HepG2 (cell line): ENCODE measurements around the gene BLVRB. TPM values are rescaled to one million over a fixed set of nuclear protein-coding genes. Genes with fewer than 3 reads are reported as not detected.

Experiments
- AKAP8 ChIP-seq: sonication (generic); formaldehyde crosslinking; IDR thresholded peaks from 2 replicates; pipeline ENCODE4 v1.5.1; 2020; ENCODE audit warnings: mild to moderate bottlenecking, missing genetic modification reagents
- HDAC2 ChIP-seq: sonication (generic); formaldehyde crosslinking; IDR thresholded peaks from 2 replicates; pipeline ENCODE4 v1.4.0; 2020; ENCODE audit warnings: missing genetic modification reagents
- PCBP2 ChIP-seq: fragments of 200-400 bp; formaldehyde crosslinking; optimal IDR thresholded peaks from 2 replicates; pipeline ENCODE3; 2018; ENCODE audit warnings: low read length, low read depth; ENCODE audit not compliant: poor library complexity, severe bottlenecking
- RXRA ChIP-seq: sonication (generic); formaldehyde crosslinking; IDR thresholded peaks from 2 replicates; pipeline ENCODE4 v1.5.1; 2020; ENCODE audit warnings: missing genetic modification reagents
- TBX2 ChIP-seq: sonication (generic); formaldehyde crosslinking; IDR thresholded peaks from 2 replicates; pipeline ENCODE4 v1.5.0; 2020; ENCODE audit warnings: missing genetic modification reagents, mild to moderate bottlenecking, borderline replicate concordance
- ZNF746 ChIP-seq: sonication (generic); formaldehyde crosslinking; IDR thresholded peaks from 2 replicates; pipeline ENCODE4 v1.8.0; 2022; ENCODE audit warnings: mild to moderate bottlenecking, missing genetic modification reagents
- ZNF883 ChIP-seq: sonication (generic); formaldehyde crosslinking; IDR thresholded peaks from 2 replicates; pipeline ENCODE4 v1.5.1; 2020; ENCODE audit warnings: mild to moderate bottlenecking, missing genetic modification reagents; ENCODE audit errors: not compliant biosample characterization
- polyA plus RNA-seq, 8 experiments: library from polyadenylated mRNA; depleted of rRNA in 3 of 8; stranded (reverse) in 7 of 8; unstranded in 1 of 8; fragments of >200 nt; fragmentation: Illumina TruSeq in 4 of 8; extraction: Trizol in 4 of 8; gene quantifications; 2 replicates each; pipeline versions ENCODE4 v1.2.1 to v1.2.3, GENCODE V29; 2011 to 2016; ENCODE audit warnings: low read depth in 4 of 8, missing spikeins in 1 of 8, mixed read lengths in 1 of 8; ENCODE audit not compliant: insufficient read depth in 1 of 8
- total RNA-seq, 5 experiments: library from RNA; depleted of rRNA; stranded (reverse); fragments of >200 nt; fragmentation: Illumina TruSeq; extraction: Trizol; gene quantifications; 2 replicates each; pipeline ENCODE4 v1.2.3, GENCODE V29; 2016; ENCODE audit warnings: low read depth in 1 of 5
- TF ChIP-seq, protein P1 (sequence below): sonication (generic); formaldehyde crosslinking; IDR thresholded peaks from 2 replicates; pipeline ENCODE4 v1.5.1; 2020; ENCODE audit warnings: missing genetic modification reagents, mild to moderate bottlenecking, borderline replicate concordance
- TF ChIP-seq, protein P2 (sequence below), 2 experiments: sonication (generic) in 1 of 2; formaldehyde crosslinking in 1 of 2; IDR thresholded peaks; 2 replicates each; pipeline versions ENCODE4 v1.6.1 to v1.9.0; 2014 to 2022; ENCODE audit warnings: antibody characterized with exemption in 1 of 2, borderline replicate concordance in 1 of 2, inconsistent platforms in 1 of 2, low read depth in 1 of 2, missing genetic modification reagents in 1 of 2
- TF ChIP-seq, protein P3 (sequence below): sonication (generic); formaldehyde crosslinking; conservative IDR thresholded peaks from 2 replicates; pipeline ENCODE4 v1.8.0; 2022; ENCODE audit warnings: low read depth, missing genetic modification reagents
- TF ChIP-seq, protein P4 (sequence below): sonication (generic); formaldehyde crosslinking; IDR thresholded peaks from 2 replicates; pipeline ENCODE4 v1.5.0; 2020; ENCODE audit warnings: missing genetic modification reagents, mild to moderate bottlenecking, borderline replicate concordance
- TF ChIP-seq, protein P5 (sequence below): sonication (generic); formaldehyde crosslinking; conservative IDR thresholded peaks from 2 replicates; pipeline ENCODE4 v1.4.0; 2020; ENCODE audit warnings: mild to moderate bottlenecking, missing genetic modification reagents, moderate library complexity

Gene BLVRB
- total and polyA plus RNA-seq, 2 of the 13 experiments (the other 11 are each of a cell fraction or from before 2014, with no cell fraction given): 25.9 to 51.4 TPM

DNA sequence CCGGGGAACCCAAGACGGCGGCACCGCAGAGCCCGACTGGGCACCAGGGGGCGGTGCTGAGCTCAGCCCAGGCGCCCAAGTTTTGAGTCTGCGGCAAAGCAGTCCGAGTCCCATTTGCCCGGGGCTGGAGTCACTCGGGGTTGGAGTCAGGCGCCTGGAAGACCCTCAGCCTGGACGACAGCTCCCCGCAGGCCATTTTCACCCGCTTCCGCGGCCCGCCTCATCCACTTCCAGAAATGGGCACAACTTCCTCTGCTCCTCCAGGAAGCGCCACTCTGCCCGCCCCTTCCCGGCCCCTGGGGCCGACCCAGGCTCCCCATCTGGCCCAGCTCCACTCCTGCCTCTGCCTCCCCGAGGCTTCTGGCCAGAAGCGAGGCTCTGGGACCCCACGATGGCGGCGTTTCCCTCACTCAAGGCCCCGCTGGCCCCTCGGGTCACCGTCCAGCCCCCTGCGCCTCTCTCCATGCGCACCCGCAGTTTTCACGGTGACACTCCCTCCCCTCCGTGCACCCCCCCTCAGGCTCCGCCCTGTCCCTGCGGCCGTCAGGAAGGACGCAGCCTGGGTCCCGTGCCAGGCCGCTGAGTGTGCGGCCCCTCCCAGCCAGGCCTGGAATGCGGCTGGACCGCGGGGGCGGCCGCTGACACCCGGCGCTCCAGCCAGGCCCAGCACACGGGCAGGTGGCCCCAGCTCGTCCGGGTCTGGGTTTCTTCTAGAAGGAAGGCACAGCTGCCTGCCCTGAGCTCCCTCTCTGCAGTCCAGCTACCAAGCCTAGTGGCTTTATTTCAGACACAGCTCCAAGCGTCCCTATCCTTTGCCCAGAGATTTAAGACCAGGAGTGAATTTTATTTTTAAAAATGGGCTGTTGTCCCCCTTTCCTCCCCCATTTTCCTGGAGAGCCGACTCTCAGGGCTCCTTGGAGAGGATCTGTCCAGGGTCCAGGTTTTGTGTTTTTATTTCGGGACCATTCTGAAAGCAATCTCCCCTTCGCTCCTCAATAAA is 44.5 kb downstream of the BLVRB start (continued):
- TF ChIP-seq, protein P1, sequence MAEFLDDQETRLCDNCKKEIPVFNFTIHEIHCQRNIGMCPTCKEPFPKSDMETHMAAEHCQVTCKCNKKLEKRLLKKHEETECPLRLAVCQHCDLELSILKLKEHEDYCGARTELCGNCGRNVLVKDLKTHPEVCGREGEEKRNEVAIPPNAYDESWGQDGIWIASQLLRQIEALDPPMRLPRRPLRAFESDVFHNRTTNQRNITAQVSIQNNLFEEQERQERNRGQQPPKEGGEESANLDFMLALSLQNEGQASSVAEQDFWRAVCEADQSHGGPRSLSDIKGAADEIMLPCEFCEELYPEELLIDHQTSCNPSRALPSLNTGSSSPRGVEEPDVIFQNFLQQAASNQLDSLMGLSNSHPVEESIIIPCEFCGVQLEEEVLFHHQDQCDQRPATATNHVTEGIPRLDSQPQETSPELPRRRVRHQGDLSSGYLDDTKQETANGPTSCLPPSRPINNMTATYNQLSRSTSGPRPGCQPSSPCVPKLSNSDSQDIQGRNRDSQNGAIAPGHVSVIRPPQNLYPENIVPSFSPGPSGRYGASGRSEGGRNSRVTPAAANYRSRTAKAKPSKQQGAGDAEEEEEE: no peak; the same call in 1 of the 2 replicates
- TF ChIP-seq, protein P2, sequence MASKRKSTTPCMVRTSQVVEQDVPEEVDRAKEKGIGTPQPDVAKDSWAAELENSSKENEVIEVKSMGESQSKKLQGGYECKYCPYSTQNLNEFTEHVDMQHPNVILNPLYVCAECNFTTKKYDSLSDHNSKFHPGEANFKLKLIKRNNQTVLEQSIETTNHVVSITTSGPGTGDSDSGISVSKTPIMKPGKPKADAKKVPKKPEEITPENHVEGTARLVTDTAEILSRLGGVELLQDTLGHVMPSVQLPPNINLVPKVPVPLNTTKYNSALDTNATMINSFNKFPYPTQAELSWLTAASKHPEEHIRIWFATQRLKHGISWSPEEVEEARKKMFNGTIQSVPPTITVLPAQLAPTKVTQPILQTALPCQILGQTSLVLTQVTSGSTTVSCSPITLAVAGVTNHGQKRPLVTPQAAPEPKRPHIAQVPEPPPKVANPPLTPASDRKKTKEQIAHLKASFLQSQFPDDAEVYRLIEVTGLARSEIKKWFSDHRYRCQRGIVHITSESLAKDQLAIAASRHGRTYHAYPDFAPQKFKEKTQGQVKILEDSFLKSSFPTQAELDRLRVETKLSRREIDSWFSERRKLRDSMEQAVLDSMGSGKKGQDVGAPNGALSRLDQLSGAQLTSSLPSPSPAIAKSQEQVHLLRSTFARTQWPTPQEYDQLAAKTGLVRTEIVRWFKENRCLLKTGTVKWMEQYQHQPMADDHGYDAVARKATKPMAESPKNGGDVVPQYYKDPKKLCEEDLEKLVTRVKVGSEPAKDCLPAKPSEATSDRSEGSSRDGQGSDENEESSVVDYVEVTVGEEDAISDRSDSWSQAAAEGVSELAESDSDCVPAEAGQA (IDR thresholded peaks at IDR 0.05; ENCODE audit: low read depth): no peak
- TF ChIP-seq, protein P2 (CRISPR knock-in tag; IDR thresholded peaks at IDR 0.05; ENCODE audit: borderline replicate concordance): 0 out of 2 replicates have a peak, but pooled peaks have one; percentile 37
- TF ChIP-seq HDAC2 (CRISPR knock-in tag) (peak; percentile 34; the same call in 1 of the 2 replicates), AKAP8 (CRISPR knock-in tag) (peak; percentile 66; the same call in 1 of the 2 replicates), PCBP2 (no peak), RXRA (CRISPR knock-in tag) (peak; percentile 79), ZNF746 (CRISPR knock-in tag) (peak; percentile 79), TBX2 (CRISPR knock-in tag) (peak; percentile 95), ZNF883 (CRISPR knock-in tag) (peak; percentile 85)
- TF ChIP-seq, protein P3, sequence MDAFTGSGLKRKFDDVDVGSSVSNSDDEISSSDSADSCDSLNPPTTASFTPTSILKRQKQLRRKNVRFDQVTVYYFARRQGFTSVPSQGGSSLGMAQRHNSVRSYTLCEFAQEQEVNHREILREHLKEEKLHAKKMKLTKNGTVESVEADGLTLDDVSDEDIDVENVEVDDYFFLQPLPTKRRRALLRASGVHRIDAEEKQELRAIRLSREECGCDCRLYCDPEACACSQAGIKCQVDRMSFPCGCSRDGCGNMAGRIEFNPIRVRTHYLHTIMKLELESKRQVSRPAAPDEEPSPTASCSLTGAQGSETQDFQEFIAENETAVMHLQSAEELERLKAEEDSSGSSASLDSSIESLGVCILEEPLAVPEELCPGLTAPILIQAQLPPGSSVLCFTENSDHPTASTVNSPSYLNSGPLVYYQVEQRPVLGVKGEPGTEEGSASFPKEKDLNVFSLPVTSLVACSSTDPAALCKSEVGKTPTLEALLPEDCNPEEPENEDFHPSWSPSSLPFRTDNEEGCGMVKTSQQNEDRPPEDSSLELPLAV (CRISPR knock-in tag): no peak
- TF ChIP-seq, protein P4, sequence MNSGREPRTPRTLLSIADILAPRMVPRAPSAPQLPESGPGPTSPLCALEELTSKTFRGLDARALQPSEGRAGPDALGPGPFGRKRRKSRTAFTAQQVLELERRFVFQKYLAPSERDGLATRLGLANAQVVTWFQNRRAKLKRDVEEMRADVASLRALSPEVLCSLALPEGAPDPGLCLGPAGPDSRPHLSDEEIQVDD (CRISPR knock-in tag): peak; percentile 81; the same call in 1 of the 2 replicates
- TF ChIP-seq, protein P5, sequence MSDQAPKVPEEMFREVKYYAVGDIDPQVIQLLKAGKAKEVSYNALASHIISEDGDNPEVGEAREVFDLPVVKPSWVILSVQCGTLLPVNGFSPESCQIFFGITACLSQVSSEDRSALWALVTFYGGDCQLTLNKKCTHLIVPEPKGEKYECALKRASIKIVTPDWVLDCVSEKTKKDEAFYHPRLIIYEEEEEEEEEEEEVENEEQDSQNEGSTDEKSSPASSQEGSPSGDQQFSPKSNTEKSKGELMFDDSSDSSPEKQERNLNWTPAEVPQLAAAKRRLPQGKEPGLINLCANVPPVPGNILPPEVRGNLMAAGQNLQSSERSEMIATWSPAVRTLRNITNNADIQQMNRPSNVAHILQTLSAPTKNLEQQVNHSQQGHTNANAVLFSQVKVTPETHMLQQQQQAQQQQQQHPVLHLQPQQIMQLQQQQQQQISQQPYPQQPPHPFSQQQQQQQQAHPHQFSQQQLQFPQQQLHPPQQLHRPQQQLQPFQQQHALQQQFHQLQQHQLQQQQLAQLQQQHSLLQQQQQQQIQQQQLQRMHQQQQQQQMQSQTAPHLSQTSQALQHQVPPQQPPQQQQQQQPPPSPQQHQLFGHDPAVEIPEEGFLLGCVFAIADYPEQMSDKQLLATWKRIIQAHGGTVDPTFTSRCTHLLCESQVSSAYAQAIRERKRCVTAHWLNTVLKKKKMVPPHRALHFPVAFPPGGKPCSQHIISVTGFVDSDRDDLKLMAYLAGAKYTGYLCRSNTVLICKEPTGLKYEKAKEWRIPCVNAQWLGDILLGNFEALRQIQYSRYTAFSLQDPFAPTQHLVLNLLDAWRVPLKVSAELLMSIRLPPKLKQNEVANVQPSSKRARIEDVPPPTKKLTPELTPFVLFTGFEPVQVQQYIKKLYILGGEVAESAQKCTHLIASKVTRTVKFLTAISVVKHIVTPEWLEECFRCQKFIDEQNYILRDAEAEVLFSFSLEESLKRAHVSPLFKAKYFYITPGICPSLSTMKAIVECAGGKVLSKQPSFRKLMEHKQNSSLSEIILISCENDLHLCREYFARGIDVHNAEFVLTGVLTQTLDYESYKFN: peak; percentile 69
